Muscle of arm (tissue), 12 donors: ENCODE data around the gene DNAH14. TPM values are rescaled to one million over a fixed set of nuclear protein-coding genes. Genes with fewer than 3 reads are reported as not detected.
"Not testable (repeated sequence)": the region's sequence is repeated elsewhere in the genome, so short reads cannot be mapped to it uniquely, and the experiment has no call there.

Source experiments
- DNase-seq: peaks from one replicate; pipeline ENCODE4 v3.0.0-alpha.2; 2013
- polyA plus RNA-seq, 12 donors: library from polyadenylated mRNA; unstranded; fragments of 120-200 nt; gene quantifications; one replicate each; pipeline ENCODE4 v1.2.1, GENCODE V29; 2013; ENCODE audit not compliant: insufficient read length in 12 of 12

The DNAH14 gene
- polyA plus RNA-seq, 12 donors: 4.0 to 16.5 (median 6.5) TPM; not detected in 1

- no peak for DNase-seq
Measured at GRCh38 chr1:225253173-225253572, 323.7 kb downstream of the DNAH14 start.

GRCh38 chr1:225253784-225254183 lies 324.3 kb downstream of the DNAH14 start:
- no peak for DNase-seq

GRCh38 chr1:225254676-225255075 lies 325.2 kb downstream of the DNAH14 start:
- no peak for DNase-seq

GRCh38 chr1:225257081-225257480 lies 327.6 kb downstream of the DNAH14 start:
- DNase-seq: no peak

- no peak for DNase-seq
Measured at GRCh38 chr1:225258811-225259210, 329.3 kb downstream of the DNAH14 start.

- no peak for DNase-seq
Measured at GRCh38 chr1:225259542-225259941, 330.1 kb downstream of the DNAH14 start.

GRCh38 chr1:225260319-225260718 lies 330.8 kb downstream of the DNAH14 start:
- DNase-seq: no peak

- no peak for DNase-seq
Measured at GRCh38 chr1:225277445-225277844, 348.0 kb downstream of the DNAH14 start.

GRCh38 chr1:225280563-225280962 lies 351.1 kb downstream of the DNAH14 start:
- DNase-seq: no peak

GRCh38 chr1:225290244-225290643 lies 360.8 kb downstream of the DNAH14 start:
- DNase-seq: no peak

- no peak for DNase-seq
Measured at GRCh38 chr1:225299624-225300023, 370.1 kb downstream of the DNAH14 start.

GRCh38 chr1:225300381-225300780 lies 370.9 kb downstream of the DNAH14 start:
- DNase-seq: no peak

GRCh38 chr1:225304996-225305395 lies 375.5 kb downstream of the DNAH14 start:
- no peak for DNase-seq

GRCh38 chr1:225310544-225310943 lies 381.1 kb downstream of the DNAH14 start:
- not testable (repeated sequence) for DNase-seq

GRCh38 chr1:225318706-225319575 lies 389.5 kb downstream of the DNAH14 start:
- DNase-seq: peak; percentile 22

GRCh38 chr1:225319871-225320270 lies 390.4 kb downstream of the DNAH14 start:
- DNase-seq: no peak

- DNase-seq: no peak
Measured at GRCh38 chr1:225321784-225322183, 392.3 kb downstream of the DNAH14 start.

GRCh38 chr1:225329041-225329440 lies 399.6 kb downstream of the DNAH14 start:
- DNase-seq: no peak

- DNase-seq: not testable (repeated sequence)
Measured at GRCh38 chr1:225329996-225330395, 400.5 kb downstream of the DNAH14 start.

- DNase-seq: no peak
Measured at GRCh38 chr1:225332686-225333085, 403.2 kb downstream of the DNAH14 start.

- not testable (repeated sequence) for DNase-seq
Measured at GRCh38 chr1:225335098-225335778, 405.8 kb downstream of the DNAH14 start.

- DNase-seq: no peak
Measured at GRCh38 chr1:225338545-225338944, 409.1 kb downstream of the DNAH14 start.

- DNase-seq: no peak
Measured at GRCh38 chr1:225341642-225342041, 412.2 kb downstream of the DNAH14 start.
